NCI-H82 treated with DMSO at 0.1 percent for 48 hours (cell line): ENCODE results near the gene STX5.
"Not testable (repeated sequence)": the region's sequence is repeated elsewhere in the genome, so short reads cannot be mapped to it uniquely, and the experiment has no call there.

Source experiments
- DNase-seq: peaks from one replicate; lab custom pipeline; 2025; ENCODE audit not compliant: unreplicated experiment; lab: John Stamatoyannopoulos, UW

Gene STX5

GRCh38 chr11:62854013-62854824 is 22.4 kb upstream of the STX5 start:
- no peak for DNase-seq

GRCh38 chr11:62853279-62853965 is 21.6 kb upstream of the STX5 start:
- DNase-seq = no peak

GRCh38 chr11:62852523-62853188 is 20.8 kb upstream of the STX5 start:
- DNase-seq = no peak

- DNase-seq = peak; percentile 66
Measured at GRCh38 chr11:62851807-62852522, 20.1 kb upstream of the STX5 start.

GRCh38 chr11:62850911-62851806 is 19.3 kb upstream of the STX5 start:
- peak; percentile 66 for DNase-seq

GRCh38 chr11:62847767-62848314 is 16.0 kb upstream of the STX5 start:
- DNase-seq = no peak

GRCh38 chr11:62846177-62846576 is 14.3 kb upstream of the STX5 start:
- DNase-seq = no peak

- DNase-seq = no peak
Measured at GRCh38 chr11:62844154-62844553, 12.3 kb upstream of the STX5 start.

- DNase-seq = no peak
Measured at GRCh38 chr11:62843466-62843865, 11.6 kb upstream of the STX5 start.

- DNase-seq = not testable (repeated sequence)
Measured at GRCh38 chr11:62842891-62843290, 11.0 kb upstream of the STX5 start.

GRCh38 chr11:62842171-62842741 is 10.4 kb upstream of the STX5 start:
- DNase-seq = peak; percentile 60

GRCh38 chr11:62841361-62842170 is 9.7 kb upstream of the STX5 start:
- peak; percentile 99 for DNase-seq

GRCh38 chr11:62840721-62841360 is 9.0 kb upstream of the STX5 start:
- DNase-seq = peak; percentile 40

GRCh38 chr11:62839050-62839945 is 7.4 kb upstream of the STX5 start, which contains the start of gene WDR74:
WDR74 (minus strand) TSS chr11:62839590; CDS start chr11:62839570, 20 bp downstream.
- DNase-seq = peak; percentile 15

- DNase-seq = no peak
Measured at GRCh38 chr11:62835336-62835735, 3.5 kb upstream of the STX5 start.

GRCh38 chr11:62832336-62833234 is 734 bp upstream of the STX5 start, which contains the start of gene TEX54:
TEX54 (minus strand) TSS chr11:62832841.
- peak; percentile 49 for DNase-seq
